Measurements from ENCODE around the gene BRINP3.
"Not testable (repeated sequence)": the region's sequence is repeated elsewhere in the genome, so short reads cannot be mapped to it uniquely, and the experiment has no call there.

Gene BRINP3

DNA sequence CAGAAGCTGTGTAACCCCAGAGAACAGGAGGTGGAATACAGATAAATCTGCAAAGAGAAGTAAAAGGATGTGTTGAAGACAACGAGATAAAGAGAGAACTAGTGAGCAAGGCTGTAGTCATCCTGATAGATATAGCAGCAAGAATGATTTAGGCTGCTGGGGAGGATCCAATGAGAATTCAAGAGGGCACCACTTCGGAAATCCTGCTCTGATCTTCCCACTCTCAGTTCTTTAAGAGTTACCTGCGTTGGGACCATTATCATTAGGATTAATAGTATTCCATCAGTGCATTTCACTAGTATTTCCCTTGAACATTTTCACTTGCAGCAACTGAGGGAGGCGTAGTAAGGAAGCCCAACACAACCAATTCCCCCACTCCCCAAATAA, at the start of gene BRINP3:
TSS of gene BRINP3 (minus strand) at position 103 of the 387 bp plus-strand sequence.
- no peak for DNase-seq
- Histone ChIP-seq H3K27me3 (replicated peaks) (no peaks in the 10 kb centered on the region), H3K4me3 (ENCODE audit: low read depth, low read length) (peak within 1 kb of the TSS; percentile 59), H3K36me3 (replicated peaks) (no peaks in the 10 kb centered on the region), H3K27ac (no peak within 1 kb of the TSS)
- in situ Hi-C loops (cut with HindIII; ENCODE audit: low pct_ligation_motif_present, low sequenced_read_pairs) = no loop called here
- TF ChIP-seq, protein P1, sequence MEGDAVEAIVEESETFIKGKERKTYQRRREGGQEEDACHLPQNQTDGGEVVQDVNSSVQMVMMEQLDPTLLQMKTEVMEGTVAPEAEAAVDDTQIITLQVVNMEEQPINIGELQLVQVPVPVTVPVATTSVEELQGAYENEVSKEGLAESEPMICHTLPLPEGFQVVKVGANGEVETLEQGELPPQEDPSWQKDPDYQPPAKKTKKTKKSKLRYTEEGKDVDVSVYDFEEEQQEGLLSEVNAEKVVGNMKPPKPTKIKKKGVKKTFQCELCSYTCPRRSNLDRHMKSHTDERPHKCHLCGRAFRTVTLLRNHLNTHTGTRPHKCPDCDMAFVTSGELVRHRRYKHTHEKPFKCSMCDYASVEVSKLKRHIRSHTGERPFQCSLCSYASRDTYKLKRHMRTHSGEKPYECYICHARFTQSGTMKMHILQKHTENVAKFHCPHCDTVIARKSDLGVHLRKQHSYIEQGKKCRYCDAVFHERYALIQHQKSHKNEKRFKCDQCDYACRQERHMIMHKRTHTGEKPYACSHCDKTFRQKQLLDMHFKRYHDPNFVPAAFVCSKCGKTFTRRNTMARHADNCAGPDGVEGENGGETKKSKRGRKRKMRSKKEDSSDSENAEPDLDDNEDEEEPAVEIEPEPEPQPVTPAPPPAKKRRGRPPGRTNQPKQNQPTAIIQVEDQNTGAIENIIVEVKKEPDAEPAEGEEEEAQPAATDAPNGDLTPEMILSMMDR (IDR thresholded peaks at IDR 0.05; ENCODE audit: low read depth, low read length, missing control alignments) = no peak

DNA sequence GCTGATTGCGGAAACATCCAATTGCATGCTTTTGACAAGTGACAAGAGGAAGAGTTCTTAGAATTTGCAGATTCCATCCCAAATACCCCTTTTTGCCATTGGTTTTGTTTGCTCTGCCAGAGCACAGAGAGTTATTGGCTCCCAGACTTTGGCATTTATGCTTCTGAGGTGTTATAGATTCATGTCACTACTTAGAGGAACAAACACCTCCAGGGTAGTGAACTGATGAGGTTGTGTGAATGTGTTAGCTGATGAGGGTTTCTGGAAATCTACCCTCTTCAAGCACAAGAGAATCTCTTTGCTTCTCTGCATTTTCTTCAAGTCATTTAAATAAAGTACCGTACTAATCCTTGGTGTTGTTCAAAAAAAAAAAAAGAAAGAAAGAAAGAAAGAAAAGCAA, 33.9 kb upstream of the BRINP3 start:
- DNase-seq = no peak
- no peak overlapping the region for H3K4me3 ChIP-seq (ENCODE audit: low read depth, low read length)
- no peaks in the 10 kb centered on the region for H3K36me3 ChIP-seq (replicated peaks)
- no peak overlapping the region for H3K27ac ChIP-seq
- H3K27me3 ChIP-seq (replicated peaks) = no peaks in the 10 kb centered on the region
- in situ Hi-C loops (cut with HindIII; ENCODE audit: low pct_ligation_motif_present, low sequenced_read_pairs) = no loop called here
- TF ChIP-seq, protein P1 (IDR thresholded peaks at IDR 0.05; ENCODE audit: low read depth, low read length, missing control alignments) = no peak

DNA sequence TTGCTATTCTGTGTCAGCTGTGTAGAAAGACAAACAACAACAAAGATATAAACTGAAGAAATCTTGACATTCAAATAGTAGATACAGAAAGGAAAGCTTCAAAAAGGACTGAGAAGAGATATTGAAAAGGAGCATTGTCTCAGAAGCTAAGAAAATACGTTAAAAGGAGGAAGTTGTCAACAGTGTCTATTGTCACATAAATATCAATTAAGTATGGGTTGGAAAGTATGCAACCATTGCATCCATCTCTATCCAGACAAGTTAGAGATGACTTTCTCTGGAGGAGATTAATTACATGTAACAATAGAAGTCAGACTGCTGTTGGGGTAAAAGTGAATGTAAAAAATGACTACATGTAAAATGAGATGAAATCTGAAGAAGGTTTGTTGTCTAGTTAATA, 29.7 kb upstream of the BRINP3 start:
- DNase-seq = no peak
- no peaks in the 10 kb centered on the region for H3K36me3 ChIP-seq (replicated peaks)

DNA sequence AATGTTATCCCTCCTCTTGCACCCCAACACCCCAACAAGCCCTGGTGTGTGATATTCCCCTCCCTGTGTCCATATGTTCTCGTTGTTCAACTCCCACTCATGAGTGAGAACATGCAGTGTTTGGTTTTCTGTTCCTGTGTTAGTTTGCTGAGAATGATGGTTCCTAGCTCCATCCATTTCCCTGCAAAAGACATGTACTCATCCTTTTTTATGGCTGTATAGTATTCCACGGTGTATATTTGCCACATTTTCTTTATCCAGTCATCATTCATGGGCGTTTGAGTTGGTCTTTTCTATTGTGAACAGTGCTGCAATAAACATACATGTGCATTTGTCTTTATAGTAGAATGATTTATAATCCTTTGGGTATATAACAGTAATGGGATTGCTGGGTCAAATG, 26.9 kb upstream of the BRINP3 start:
- DNase-seq; H3K27ac ChIP-seq; H3K27me3 ChIP-seq (replicated peaks); in situ Hi-C loops (cut with HindIII; ENCODE audit: low pct_ligation_motif_present, low sequenced_read_pairs); H3K36me3 ChIP-seq (replicated peaks); H3K4me3 ChIP-seq (ENCODE audit: low read depth, low read length): not testable (repeated sequence)

More for the DNA sequence above, 29.7 kb upstream of the BRINP3 start:
- TF ChIP-seq, protein P1 (IDR thresholded peaks at IDR 0.05; ENCODE audit: low read depth, low read length, missing control alignments) = no peak
- H3K27ac ChIP-seq = no peak overlapping the region
- in situ Hi-C loops (cut with HindIII; ENCODE audit: low pct_ligation_motif_present, low sequenced_read_pairs) = no loop called here
- no peak overlapping the region for H3K4me3 ChIP-seq (ENCODE audit: low read depth, low read length)
- H3K27me3 ChIP-seq (replicated peaks) = no peaks in the 10 kb centered on the region

DNA sequence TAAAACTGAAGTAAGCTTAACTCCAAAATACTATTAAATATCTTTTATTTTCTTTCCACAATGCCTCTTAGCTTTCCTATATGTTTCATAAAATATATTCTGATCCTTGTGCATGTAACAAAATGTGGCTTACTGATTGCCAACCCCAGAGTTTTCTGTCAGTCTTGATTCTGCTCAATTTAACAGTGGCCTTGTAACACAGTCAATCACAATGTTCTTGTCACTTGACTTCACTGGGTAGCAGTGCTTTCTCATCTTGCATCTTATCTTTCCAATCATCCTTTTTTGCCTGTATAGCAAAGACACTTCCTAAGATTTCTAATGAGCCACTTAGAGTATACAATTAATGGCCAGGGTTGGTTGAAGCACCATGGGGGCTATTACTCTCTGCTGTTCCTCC, 19.9 kb upstream of the BRINP3 start:
- TF ChIP-seq, protein P1 (IDR thresholded peaks at IDR 0.05; ENCODE audit: low read depth, low read length, missing control alignments) = no peak
- no peak overlapping the region for H3K27ac ChIP-seq
- in situ Hi-C loops (cut with HindIII; ENCODE audit: low pct_ligation_motif_present, low sequenced_read_pairs) = no loop called here
- no peaks in the 10 kb centered on the region for H3K27me3 ChIP-seq (replicated peaks)
- no peak for DNase-seq
- H3K4me3 ChIP-seq (ENCODE audit: low read depth, low read length) = no peak overlapping the region
- H3K36me3 ChIP-seq (replicated peaks) = no peaks in the 10 kb centered on the region

DNA sequence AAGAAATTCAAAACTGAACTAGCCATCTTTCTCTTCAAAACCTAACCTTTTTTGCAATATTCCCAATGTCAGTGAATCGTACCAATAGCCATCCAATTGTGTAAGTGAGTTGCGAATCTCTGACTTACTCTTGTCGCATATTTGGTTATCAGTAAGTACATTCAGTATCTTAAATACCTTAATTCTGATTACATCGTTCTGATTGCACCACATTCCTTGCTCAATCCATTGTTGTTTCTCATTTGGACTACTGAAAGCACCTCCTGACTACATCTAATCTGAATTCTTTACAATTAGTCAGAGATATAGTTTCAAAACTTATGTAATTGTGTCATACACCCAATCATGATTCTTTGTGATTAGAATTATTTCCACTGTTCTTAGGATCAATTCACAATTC, 16.8 kb upstream of the BRINP3 start:
- Histone ChIP-seq H3K27me3 (replicated peaks) (no peaks in the 10 kb centered on the region), H3K27ac (no peak overlapping the region), H3K4me3 (ENCODE audit: low read depth, low read length) (no peak overlapping the region), H3K36me3 (replicated peaks) (no peaks in the 10 kb centered on the region)
- DNase-seq = no peak
- in situ Hi-C loops (cut with HindIII; ENCODE audit: low pct_ligation_motif_present, low sequenced_read_pairs) = no loop called here
- TF ChIP-seq, protein P1 (IDR thresholded peaks at IDR 0.05; ENCODE audit: low read depth, low read length, missing control alignments) = no peak

Measured in brain microvascular endothelial cell (primary cell).